ENCODE results near the gene MEGF11. TPM values are rescaled to one million over a fixed set of nuclear protein-coding genes. Genes with fewer than 3 reads are reported as not detected.

Gene MEGF11
- total RNA-seq, 2 experiments from 2014 or later: 3.3 to 6.8 TPM

DNA sequence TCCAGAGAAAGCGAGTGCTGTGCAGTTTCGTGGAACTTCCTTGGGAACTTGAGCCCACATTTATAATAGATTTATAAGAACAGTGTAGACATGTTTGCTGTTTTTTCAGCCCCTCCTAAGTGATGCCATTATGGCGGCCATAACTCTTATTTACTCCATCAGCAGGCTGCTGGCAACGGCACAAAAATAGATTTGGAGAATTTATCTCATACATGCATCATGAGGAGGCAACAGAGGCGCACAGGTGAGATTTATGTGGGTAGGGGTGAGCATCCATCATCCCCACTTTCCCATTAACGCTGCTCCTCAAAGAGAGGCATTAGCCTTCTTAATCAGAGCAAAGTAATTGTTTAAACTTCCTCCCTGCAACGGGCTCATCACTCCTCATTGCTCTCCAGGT, 201.7 kb downstream of the MEGF11 start:
- Histone ChIP-seq H3K27ac (ENCODE audit: low read depth, low read length, poor library complexity, severe bottlenecking) (no peak overlapping the region), H3K4me3 (ENCODE audit: low read depth, low read length, poor library complexity, severe bottlenecking) (no peak overlapping the region), H4K20me1 (ENCODE audit: insufficient read depth, low read length) (no peaks in the 10 kb centered on the region), H3K9me2 (ENCODE audit: insufficient read depth, low read length) (no peaks in the 10 kb centered on the region), H2AFZ (ENCODE audit: low read length) (no peak overlapping the region), H3K4me1 (ENCODE audit: insufficient read depth, low read length, poor library complexity, severe bottlenecking) (no peaks in the 10 kb centered on the region), H3K4me2 (ENCODE audit: low read length) (no peak overlapping the region), H3K9me3 (ENCODE audit: low read length) (no peaks in the 10 kb centered on the region), H3K36me3 (ENCODE audit: insufficient read depth, low read length) (no peaks in the 10 kb centered on the region), H3K79me2 (ENCODE audit: insufficient read depth, low read depth, low read length) (no peaks in the 10 kb centered on the region)
- DNase-seq (ENCODE audit: low spot score): no peak
- CTCF ChIA-PET (ENCODE audit: unreplicated experiment): no interaction called here
- BruUV-seq (replicated peaks): no TSS peak
- intact Hi-C loops (cut with micrococcal nuclease; ENCODE audit: unreplicated experiment): no loop called here
- POLR2A ChIA-PET: interaction anchor here (0.6 kb wide), 1 partner anchor 744 kb away, joined by 3 read pairs; no protein-coding TSS in a partner anchor
- TF ChIP-seq EZH2phosphoT487 (IDR thresholded peaks at IDR 0.05; ENCODE audit: borderline replicate concordance, low read depth, low read length): no peak
- TF ChIP-seq, protein P1, sequence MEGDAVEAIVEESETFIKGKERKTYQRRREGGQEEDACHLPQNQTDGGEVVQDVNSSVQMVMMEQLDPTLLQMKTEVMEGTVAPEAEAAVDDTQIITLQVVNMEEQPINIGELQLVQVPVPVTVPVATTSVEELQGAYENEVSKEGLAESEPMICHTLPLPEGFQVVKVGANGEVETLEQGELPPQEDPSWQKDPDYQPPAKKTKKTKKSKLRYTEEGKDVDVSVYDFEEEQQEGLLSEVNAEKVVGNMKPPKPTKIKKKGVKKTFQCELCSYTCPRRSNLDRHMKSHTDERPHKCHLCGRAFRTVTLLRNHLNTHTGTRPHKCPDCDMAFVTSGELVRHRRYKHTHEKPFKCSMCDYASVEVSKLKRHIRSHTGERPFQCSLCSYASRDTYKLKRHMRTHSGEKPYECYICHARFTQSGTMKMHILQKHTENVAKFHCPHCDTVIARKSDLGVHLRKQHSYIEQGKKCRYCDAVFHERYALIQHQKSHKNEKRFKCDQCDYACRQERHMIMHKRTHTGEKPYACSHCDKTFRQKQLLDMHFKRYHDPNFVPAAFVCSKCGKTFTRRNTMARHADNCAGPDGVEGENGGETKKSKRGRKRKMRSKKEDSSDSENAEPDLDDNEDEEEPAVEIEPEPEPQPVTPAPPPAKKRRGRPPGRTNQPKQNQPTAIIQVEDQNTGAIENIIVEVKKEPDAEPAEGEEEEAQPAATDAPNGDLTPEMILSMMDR (conservative IDR thresholded peaks at IDR 0.05; ENCODE audit: low read length): no peak

DNA sequence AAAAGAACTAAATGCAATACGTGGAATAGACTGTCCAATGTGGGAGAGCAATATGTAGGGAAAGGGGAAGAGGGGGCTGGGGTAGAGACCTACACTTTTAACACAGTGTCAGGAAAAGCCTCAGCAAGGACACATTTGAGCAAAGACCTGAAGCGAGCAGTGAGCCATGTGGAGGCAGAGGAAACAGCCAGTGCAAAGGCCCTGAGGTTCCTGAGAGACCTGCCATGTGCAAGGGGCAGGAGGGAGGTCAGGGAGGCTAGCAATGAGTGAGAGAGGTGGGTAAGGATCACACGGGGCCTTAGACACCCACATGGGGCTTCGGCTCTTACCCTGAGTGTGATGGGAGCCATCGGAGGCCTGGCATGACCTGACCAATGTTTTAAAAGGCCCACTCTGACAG, 203.3 kb downstream of the MEGF11 start:
- Histone ChIP-seq H3K36me3 (ENCODE audit: insufficient read depth, low read length) (no peaks in the 10 kb centered on the region), H3K27ac (ENCODE audit: low read depth, low read length, poor library complexity, severe bottlenecking) (no peak overlapping the region), H4K20me1 (ENCODE audit: insufficient read depth, low read length) (no peaks in the 10 kb centered on the region), H2AFZ (ENCODE audit: low read length) (no peak overlapping the region), H3K9me2 (ENCODE audit: insufficient read depth, low read length) (no peaks in the 10 kb centered on the region), H3K4me3 (ENCODE audit: low read depth, low read length, poor library complexity, severe bottlenecking) (no peak overlapping the region), H3K9me3 (ENCODE audit: low read length) (no peaks in the 10 kb centered on the region), H3K79me2 (ENCODE audit: insufficient read depth, low read depth, low read length) (no peaks in the 10 kb centered on the region), H3K4me1 (ENCODE audit: insufficient read depth, low read length, poor library complexity, severe bottlenecking) (no peaks in the 10 kb centered on the region), H3K4me2 (ENCODE audit: low read length) (no peak overlapping the region)
- TF ChIP-seq, protein P1 (conservative IDR thresholded peaks at IDR 0.05; ENCODE audit: low read length): no peak
- no peak for TF ChIP-seq EZH2phosphoT487 (IDR thresholded peaks at IDR 0.05; ENCODE audit: borderline replicate concordance, low read depth, low read length)
- intact Hi-C loops (cut with micrococcal nuclease; ENCODE audit: unreplicated experiment): no loop called here
- DNase-seq (ENCODE audit: low spot score): no peak
- BruUV-seq (replicated peaks): no TSS peak
- ChIA-PET CTCF (ENCODE audit: unreplicated experiment) (no interaction called here), POLR2A (interaction anchor here (0.6 kb wide), 1 partner anchor 66 kb away, joined by 6 read pairs; no protein-coding TSS in a partner anchor)

DNA sequence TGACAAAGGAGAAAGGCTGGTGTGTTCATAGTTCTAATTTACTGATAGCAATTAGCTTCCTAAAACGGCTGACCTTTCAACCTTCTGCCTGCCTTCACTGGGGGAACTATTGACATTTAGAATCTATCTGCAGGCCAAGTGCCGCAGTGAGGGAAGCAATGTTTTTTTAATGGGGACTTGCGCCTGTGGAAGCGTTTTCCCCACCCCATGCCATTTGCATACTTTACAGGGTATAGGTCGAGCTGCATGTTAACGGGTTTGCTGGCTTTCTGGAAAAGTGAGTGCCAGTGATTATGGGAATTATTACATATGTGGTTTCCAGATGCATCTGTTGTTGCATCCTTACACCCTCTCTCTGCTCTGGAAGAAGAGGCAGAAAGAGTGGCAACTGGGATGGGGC, 204.2 kb downstream of the MEGF11 start:
- Histone ChIP-seq H3K9me3 (ENCODE audit: low read length) (no peaks in the 10 kb centered on the region), H3K4me1 (ENCODE audit: insufficient read depth, low read length, poor library complexity, severe bottlenecking) (no peaks in the 10 kb centered on the region), H4K20me1 (ENCODE audit: insufficient read depth, low read length) (no peaks in the 10 kb centered on the region), H2AFZ (ENCODE audit: low read length) (no peak overlapping the region), H3K4me3 (ENCODE audit: low read depth, low read length, poor library complexity, severe bottlenecking) (no peak overlapping the region), H3K27ac (ENCODE audit: low read depth, low read length, poor library complexity, severe bottlenecking) (no peak overlapping the region), H3K79me2 (ENCODE audit: insufficient read depth, low read depth, low read length) (no peaks in the 10 kb centered on the region), H3K36me3 (ENCODE audit: insufficient read depth, low read length) (no peaks in the 10 kb centered on the region), H3K9me2 (ENCODE audit: insufficient read depth, low read length) (no peaks in the 10 kb centered on the region), H3K4me2 (ENCODE audit: low read length) (no peak overlapping the region)
- intact Hi-C loops (cut with micrococcal nuclease; ENCODE audit: unreplicated experiment): no loop called here
- TF ChIP-seq, protein P1 (conservative IDR thresholded peaks at IDR 0.05; ENCODE audit: low read length): no peak
- TF ChIP-seq EZH2phosphoT487 (IDR thresholded peaks at IDR 0.05; ENCODE audit: borderline replicate concordance, low read depth, low read length): no peak
- no TSS peak for BruUV-seq (replicated peaks)
- ChIA-PET POLR2A (no interaction called here), CTCF (ENCODE audit: unreplicated experiment) (no interaction called here)
- no peak for DNase-seq (ENCODE audit: low spot score)
